NCI-H2107 treated with DMSO at 0.1 percent for 48 hours (cell line): ENCODE data around the gene PRDM15.
"Not testable (repeated sequence)": the region's sequence is repeated elsewhere in the genome, so short reads cannot be mapped to it uniquely, and the experiment has no call there.

ENCODE experiments used
- DNase-seq: peaks from one replicate; lab custom pipeline; 2025; ENCODE audit not compliant: unreplicated experiment; lab: John Stamatoyannopoulos, UW

PRDM15 gene

DNA sequence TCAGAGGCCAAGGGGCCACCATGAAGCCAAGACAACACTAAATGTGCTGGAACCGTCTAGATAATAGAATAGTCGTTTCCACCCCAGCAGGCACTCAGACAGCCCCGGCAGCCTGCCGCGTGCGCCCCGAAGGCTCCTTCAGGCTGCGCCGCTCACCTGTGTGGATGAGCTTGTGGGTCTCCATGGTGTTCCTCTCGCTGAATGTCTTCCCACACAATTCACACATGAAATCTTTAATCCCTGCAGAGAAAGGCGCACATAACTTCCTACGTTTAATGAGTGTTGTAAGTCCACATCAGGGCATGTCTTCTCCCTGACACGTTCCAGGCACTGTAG is 68.6 kb downstream of the PRDM15 start:
- DNase-seq = no peak

DNA sequence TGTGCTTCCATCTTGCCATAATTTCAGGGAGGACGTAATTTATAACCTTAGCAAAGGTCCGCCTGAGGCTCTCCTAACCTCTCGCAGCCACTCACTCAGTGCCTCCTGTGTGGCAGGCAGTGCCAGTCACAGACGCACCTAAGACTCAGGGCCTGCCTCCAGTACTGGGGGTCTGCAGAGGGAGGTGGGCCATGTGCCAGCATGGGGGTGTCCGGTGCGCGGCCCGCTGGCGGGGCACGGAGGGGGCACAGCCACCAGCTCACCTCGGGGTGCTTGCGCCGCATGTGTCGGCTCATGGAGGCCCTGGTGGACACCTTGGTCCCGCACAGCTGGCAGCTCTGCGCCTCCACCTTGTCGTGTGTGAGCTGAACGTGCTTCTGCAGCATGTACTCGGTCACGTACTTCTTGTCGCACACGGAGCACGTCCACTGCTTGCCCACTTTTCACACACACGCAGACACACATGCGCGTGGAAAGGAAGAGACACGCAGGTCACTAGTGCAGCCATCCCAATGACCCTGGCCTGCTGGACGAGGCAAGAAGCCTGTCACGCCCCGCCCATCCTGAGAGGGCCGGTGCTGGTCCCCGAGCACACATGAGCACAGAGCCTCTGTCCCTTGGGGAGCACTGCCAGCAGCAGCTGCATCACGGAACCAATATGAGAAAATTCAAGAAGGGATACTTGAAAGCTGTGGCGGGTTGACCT is 69.1 kb downstream of the PRDM15 start:
- no peak for DNase-seq

DNA sequence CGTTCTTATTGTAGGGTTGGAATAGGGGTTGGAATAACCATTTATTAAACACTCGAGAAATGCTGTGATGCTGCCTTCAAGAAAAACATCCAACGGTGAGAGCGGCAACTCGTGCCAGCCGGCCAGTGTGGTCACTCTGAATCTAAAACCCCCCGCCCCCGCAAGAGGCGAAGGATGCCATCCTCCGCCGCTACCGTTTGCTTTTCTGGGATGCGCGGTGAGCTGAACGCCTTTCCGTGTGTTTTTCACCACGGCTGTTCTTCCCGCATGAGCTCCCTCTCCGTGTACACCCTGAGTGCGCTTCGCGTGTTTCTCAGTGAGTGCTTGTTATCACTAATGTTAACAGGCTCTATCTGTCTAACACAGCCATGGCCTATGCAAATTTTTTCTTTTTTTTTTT is 70.3 kb downstream of the PRDM15 start:
- no peak for DNase-seq

DNA sequence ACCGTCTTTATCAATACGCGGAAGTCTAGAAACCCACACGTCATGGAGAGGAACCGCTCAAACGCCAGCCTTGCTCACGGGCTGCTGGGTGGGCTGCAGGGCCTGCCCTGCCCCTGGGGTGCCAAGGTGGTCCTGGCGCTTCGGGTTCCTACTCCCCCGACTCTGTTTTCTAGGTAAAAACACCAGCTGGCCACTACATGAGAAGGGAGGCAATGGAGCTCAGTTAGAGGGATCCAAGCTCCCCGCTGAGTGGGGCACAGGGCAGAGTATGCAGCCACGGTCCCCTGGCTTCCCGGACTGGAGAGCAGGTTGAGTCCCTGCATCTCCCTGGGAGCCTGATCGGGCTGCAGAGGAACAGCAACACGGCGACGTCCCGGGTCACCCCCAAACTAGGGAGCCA is 71.0 kb downstream of the PRDM15 start:
- no peak for DNase-seq

DNA sequence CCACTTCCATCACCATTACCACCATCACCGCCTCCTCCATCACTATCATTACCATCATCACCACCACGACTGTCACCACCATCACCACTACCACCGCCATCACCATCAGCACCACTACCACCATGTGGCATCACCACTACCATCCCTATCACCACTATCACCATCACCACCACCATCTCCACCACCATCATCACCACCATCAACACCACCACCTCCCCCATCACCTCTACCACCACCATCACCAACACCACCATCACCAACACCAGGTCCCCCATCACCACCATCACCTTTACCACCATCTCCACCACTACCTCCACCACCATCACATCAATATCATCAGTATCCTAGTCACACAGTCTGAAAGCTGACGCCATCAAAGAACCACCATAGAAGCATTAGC is 72.4 kb downstream of the PRDM15 start:
- DNase-seq = no peak

DNA sequence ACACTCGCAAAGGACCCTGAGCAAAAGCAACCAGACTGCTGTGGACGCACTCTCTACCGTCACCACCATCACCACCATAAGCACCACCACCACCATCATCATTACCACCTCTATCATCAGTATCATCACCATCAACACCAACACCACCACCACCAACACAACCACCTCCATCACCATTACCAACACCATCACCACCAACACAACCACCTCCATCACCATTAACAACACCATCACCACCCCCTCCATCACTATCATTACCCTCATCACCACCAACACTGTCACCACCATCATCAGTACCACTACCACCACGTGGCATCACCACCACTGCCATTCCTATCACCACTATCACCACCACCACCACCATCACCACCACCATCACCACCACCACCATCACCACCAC is 73.5 kb downstream of the PRDM15 start:
- no peak for DNase-seq

DNA sequence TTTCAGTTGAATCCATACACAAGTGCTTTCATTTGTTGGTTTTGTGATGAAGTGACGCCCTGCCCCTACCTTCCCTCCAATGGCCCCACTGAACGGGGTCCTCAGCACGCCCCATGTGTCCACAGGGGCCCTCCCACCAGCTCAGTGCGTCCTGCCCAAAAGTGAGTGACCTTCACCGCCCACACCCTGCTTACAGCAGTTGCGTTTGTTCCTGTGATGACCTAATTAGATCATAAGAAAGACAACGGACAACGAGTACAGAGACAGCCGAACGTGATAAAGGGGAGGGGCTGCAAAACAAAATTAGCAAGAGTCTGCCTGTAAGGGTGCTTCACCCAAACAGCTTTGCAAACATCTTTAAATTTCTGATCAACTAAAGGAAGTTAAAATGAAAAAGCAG is 74.1 kb downstream of the PRDM15 start:
- no peak for DNase-seq

DNA sequence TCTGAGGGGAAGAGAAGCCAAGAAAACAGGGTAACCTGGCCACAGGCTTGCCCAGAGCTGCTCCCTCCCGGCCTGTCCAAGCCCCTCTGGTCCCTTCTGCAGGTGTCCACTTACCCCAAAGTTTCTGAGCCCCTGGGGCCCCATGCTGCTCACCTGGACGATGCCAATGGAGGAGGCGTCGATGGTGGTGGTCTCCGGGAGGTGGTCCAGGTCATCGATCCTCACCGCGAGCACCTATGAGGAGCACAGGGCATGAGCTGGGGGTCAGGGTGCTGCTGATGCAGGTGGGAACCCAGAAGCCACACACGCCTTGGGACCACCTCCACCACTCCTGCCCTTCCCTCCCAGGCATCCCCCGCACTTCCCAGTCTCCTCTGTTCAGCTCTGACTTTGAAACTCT is 74.8 kb downstream of the PRDM15 start:
- DNase-seq = no peak

DNA sequence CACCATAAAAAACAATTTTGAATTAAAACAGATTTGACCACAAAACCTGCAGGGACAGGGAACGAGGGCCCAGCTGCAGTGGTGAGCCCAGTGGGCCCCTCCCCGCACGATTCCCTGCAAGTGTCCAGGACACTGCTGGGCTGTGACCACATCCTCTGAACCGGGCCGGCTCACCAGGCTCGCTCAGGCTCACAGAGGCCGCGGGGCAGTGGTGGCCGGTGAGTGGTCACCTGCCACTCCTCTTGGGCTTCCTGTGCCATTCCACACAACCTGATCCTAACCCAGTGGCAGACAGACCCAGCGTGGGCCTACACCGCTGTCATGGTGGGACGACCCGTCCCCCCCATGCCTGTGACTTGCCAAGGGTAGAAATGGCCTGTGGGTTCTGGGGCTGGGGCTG is 75.8 kb downstream of the PRDM15 start:
- no peak for DNase-seq

DNA sequence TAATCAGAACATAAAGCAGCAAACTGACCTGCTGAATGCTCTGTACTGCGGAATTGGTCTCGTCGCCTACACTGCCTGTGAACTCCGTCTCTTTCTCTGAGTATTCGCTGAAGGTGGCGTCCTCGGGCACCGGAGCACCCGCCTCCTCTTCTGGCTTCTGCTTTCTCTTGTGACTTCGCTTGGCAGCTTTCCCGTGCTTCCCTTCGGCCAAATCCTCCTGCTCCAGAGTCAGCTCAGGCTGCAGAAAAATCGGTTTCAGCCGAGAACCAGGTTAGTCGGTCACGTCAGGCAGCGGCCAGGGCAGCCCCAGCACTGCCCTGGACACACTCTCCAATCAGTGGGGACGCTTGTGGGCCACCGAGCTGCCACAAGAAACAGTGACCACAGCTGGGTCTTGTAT is 76.5 kb downstream of the PRDM15 start:
- DNase-seq = no peak

DNA sequence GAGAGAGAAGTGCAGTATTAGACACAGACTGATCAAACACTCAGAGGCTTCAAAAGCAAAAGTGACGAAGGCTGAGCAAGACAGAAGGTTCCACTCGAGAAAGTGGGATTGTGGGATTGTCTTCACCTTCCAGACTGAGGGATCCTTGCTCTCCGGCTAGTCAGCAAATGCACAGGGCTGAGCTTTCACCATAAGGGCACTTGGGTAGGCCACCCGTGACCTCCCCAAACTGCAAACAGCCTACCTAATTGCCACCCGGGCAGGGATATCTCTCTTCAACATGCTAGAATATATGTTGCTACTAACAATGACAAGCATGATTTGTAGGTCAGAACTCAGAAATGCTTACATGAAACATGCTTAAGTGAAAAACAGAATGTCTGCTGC is 77.0 kb downstream of the PRDM15 start:
- no peak for DNase-seq

DNA sequence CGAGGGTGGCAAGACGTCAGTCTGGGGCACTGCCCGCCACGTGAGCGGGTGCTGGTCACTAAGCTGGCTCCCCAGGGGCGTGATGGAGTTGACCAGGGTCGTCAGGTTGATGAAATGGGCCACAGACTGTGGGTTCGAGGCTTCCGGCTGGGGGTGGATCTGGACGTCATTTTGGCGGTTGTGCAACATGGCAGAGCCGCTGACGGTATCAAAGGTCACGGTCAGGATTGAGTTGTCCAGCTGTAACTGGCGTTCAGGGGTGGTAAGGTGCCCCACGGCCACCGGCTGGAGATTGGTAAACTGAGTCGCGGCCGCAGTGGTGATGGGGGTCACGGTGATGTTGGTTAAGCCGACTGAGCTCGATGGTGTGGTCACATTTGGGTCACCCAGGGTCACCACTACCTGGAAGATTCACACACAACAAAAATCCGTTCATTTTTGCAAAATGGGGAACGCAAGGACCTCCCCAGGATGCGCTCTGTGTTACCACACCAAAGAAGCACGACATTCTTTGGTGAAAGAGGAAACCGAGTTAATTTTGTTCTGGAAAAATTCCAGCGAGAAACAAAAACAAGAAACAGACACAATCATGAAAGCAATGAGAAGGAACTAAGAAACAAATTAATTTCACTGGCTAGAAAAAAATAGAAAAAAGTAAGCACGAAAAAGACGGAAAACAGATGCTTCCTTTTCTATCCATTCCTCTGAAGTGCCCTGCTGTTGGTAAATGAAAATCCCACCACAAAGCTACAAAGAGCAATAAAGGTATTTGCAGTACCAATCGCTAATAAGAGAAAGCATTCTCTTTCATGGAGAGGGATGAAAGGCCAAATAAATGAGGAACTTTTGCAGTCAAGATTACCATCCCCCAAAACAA is 77.6 kb downstream of the PRDM15 start:
- no peak for DNase-seq

DNA sequence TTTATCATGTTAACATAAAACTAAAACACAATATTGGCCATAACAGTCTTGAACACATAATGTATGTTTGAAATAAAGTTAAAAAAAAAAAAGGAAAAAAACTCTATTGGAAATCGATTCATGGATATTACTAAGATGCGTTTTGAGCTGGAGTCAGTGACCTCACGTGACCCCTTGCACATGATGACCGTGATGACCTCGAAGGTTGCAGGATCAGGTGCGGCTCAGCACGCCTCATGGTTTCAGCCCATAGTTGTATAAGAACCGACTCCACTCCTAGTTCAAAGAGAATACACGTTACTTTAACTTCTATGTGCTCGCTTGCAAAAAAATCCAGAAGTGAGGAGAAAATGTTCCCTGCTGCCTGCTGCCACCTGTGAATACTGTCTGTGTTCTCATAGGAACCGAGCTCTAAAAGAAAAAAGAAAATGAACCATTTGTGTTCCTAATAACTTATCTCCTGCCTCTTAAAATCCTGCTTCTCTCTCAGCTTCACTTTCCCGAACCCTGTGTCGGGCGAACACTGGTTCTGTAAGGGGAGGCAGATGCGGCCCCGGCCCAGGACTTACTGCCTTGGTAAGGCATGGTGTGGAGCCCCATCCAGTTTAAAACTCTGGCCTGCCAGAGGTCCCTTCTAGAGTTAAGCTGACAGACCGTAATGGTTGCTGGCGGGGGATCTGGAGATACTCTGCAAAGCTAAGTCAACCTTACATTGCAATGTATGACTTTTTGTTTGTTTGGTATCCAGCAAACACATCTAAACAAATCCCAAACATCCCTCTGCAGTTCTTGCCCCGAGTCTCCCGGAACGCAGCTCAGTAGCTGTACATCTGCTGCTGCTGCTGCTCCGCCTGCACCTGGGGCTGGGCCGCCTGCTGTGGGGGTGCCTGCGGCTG is 78.5 kb downstream of the PRDM15 start:
- no peak for DNase-seq

DNA sequence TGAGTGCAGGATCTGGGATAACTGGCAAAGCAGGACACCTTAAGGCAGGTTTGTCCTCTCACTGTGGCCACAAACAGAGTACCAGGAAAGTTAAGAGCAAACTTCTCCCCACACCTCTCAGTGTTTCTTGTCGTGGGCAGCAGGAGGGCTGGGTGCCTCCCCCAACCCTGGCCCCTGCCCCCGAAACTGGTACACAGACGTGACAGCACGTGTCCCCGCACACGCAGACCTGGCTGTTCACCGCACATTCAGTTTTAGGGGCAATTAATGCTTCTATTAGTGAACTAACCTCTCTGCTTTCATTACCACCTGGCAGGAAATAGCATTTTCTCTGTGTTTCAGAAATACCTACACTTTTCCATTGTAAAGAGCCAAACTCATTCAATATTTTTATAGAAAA is 79.4 kb downstream of the PRDM15 start:
- DNase-seq = no peak

DNA sequence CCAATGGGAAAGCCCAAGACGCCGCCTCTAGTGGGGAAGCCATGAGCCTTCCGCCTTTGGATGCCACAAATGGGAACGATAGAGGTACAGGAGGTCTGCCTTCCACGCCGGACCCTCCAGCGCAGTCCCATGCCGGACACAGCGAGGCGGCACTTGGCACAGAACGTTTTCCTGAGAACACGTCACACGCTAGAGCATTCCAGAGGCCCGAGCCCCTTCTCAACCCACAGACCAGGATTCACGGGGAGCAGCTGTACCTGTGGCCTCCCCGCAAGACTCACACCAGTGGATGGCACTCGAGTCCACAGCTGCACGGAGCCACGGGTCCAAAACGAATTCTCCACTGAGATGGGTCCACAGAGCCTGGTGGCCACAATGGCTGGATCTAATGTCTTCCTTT is 80.8 kb downstream of the PRDM15 start:
- no peak for DNase-seq

DNA sequence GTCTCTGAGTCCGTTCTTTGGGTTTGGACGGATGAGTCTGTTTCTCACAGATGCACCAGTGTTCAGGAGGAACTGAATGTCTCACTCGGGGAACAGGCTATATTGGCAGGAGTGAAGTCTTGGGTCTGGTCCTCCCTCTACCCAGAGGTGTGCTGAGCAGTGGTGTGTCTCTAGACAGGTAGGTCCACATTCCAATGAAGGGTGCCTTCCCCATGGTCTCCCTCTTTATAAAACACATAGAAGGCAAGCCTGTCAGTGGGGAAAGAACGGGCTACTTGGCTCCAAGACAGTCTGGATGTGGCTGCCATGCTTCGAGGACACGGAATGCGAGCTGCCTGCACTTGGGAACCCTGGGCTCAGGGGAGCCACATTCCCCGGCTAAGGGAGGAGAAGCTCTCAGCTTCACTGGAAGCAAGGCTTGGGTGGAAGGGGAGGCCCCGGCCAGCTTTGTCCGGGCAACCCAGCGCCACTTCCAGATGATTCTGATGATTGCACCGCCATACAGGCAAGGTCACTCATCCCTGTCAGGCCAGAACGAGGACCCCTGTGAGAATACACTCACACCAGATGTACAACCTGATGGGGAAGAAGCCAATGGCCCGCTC is 82.6 kb downstream of the PRDM15 start:
- DNase-seq = no peak

DNA sequence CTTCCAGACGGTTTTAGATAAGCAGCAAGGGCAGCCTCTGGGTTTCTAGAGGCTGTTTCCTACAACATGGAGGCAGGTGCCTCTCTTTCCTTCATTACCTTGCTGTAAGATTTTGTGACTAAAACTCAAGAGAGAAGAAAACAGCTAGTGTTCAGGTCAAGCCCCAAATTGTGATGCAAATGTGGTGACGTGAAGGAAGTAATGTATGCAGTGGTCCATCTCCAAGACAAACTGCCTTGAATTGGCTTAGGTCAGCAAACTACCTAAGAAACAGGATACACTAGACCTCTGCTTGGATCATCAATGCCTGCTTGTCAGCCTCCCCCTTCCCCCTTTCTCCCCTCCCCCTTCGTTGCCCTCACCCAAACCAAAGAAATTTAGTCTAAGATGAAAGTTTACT is 83.4 kb downstream of the PRDM15 start:
- DNase-seq = no peak

DNA sequence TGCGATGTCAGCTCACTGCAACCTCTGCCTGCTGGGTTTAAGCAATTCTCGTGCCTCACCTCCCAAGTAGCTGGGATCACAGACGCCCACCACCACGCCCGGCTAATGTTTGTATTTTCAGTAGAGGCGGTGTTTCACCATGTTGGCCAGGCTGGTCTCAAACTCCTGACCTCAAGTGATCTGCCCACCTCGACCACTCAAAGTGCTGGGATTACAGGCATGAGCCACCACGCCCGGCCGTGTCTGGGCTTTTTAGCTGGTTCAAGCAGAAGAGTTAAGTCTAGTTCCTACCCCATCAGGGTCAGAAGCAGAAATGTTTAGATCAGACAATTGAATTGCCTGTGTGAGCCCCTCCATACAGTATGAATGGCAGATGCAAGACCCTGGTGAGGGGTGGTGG is 84.5 kb downstream of the PRDM15 start:
- no peak for DNase-seq

DNA sequence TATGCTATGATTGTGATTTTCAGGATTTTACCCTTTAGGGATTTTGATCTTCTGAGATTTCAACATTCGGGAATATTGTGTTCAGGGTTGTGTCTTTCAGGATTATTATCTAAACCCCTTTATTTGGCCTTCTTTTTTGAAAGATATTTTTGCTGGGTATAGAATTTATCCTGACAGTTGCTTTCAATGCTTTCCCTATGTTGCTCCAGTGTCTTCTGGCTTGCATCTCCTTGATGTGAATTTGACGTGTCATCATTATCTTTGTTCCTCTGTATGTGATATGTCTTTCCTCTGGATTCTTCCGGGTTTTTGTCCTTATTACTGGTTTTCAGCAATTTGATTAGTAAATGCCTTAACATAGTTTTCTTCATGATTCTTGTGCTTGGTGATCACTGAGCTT is 86.4 kb downstream of the PRDM15 start:
- DNase-seq = no peak

DNA sequence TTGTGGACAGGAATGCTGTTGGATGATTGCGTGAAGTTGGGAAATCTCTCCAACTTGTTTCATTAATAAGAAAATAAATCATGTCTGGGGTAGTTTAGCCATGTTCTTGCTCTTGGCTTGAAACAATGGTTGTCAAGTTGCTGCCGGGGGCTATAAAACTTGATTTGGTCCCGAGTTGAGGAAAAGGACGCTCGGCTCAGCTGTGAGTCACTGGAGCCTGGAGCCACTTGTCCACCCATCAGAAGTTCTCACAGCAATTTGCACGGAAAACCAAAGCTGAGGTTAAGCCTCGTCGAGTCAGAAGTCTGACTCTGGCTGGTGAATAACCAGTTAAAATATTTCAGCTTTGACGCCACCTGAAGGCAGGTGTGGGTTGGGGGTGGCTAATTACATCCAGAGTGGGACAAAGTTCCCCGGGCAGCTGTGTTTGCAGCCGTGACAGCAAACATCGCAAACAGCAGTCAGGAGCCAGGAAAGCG is 92.6 kb downstream of the PRDM15 start:
- DNase-seq = no peak

DNA sequence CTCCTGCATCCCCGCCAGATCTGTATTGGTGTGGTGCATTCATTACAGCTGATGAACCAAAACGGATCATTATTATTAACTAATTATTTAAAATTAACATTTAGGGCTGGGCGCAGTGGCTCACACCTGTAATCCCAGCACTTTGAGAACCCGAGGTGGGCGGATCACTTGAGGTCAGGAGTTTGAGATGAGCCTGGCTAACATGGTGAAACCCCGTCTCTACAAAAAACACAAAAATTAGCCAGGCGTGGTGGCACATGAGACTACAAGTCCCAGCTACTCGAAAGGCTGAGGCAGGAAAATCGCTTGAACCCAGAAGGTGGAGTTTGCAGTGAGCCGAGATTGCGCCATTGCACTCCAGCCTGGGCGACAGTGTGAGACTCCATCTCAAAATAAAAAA is 93.9 kb downstream of the PRDM15 start:
- DNase-seq = not testable (repeated sequence)
